Measurements from ENCODE around the gene KCNK18. TPM values are rescaled to one million over a fixed set of nuclear protein-coding genes. Genes with fewer than 3 reads are reported as not detected.
A peak's percentile ranks its signal among the peaks of the same experiment; 100 is the strongest.

KCNK18 gene
- total RNA-seq, 1 experiment from 2014 or later, result not detected

- in situ Hi-C loops (cut with HindIII; ENCODE audit: low pct_unique_long_range_greater_than_20kb, low sequenced_read_pairs), result no loop called here
- no peak for TF ChIP-seq CTCF (IDR thresholded peaks at IDR 0.05)
- TF ChIP-seq REST (IDR thresholded peaks at IDR 0.05; ENCODE audit: insufficient read depth in 1 of 2, low read depth in 2 of 2, low read length in 1 of 2), result no peak
- no peak for TF ChIP-seq SIN3A (IDR thresholded peaks at IDR 0.05; ENCODE audit: borderline replicate concordance, insufficient read depth, low read depth, low read length)
- no peak for TF ChIP-seq TCF7L2 (IDR thresholded peaks at IDR 0.05; ENCODE audit: low read depth, low read length)
- no peak for TF ChIP-seq POLR2AphosphoS5 (IDR thresholded peaks at IDR 0.05; ENCODE audit: low read depth, low read length)
- DNase-seq (ENCODE audit: low read depth, low spot score), result no peak
These were observed 18.7 kb downstream of the KCNK18 start for GRCh38 chr10:117216028-117216427.

GRCh38 chr10:117216611-117217195 is 19.4 kb downstream of the KCNK18 start:
- peaks cover 34% of the 10 kb centered on the region for H3K27me3 ChIP-seq (ENCODE audit: control insufficient read depth, insufficient read depth, low read length)
- 0 out of 2 replicates have a peak, but pooled peaks cover 4% of the 10 kb centered on the region for H3K9me3 ChIP-seq (ENCODE audit: control insufficient read depth, insufficient read depth, low read depth, low read length)
- peak; percentile 89 for ATAC-seq
- H3K36me3 ChIP-seq (ENCODE audit: control insufficient read depth, insufficient read depth, low read length), result no peaks in the 10 kb centered on the region
- no peak for TF ChIP-seq TCF7L2 (IDR thresholded peaks at IDR 0.05; ENCODE audit: low read depth, low read length)
- TF ChIP-seq REST (IDR thresholded peaks at IDR 0.05; ENCODE audit: insufficient read depth in 1 of 2, low read depth in 2 of 2, low read length in 1 of 2), result peak in 1 of 2 experiments; percentile 53; a peak in 1 of 4 replicates
- TF ChIP-seq SIN3A (IDR thresholded peaks at IDR 0.05; ENCODE audit: borderline replicate concordance, insufficient read depth, low read depth, low read length), result no peak
- TF ChIP-seq POLR2AphosphoS5 (IDR thresholded peaks at IDR 0.05; ENCODE audit: low read depth, low read length), result no peak
- TF ChIP-seq CTCF (IDR thresholded peaks at IDR 0.05), result peak; percentile 100
- H3K4me3 ChIP-seq (ENCODE audit: low read depth in 2 of 2, low read length in 2 of 2), result peak overlapping the region; percentile 53 to 67
- no peak overlapping the region for H3K27ac ChIP-seq (ENCODE audit: low read length)
- no TSS peak for BruUV-seq (replicated peaks)
- POLR2A ChIA-PET, result interaction anchor here (0.5 to 1.0 kb wide), 2 partner anchors 103 to 263 kb away, joined by 3 to 5 read pairs; no protein-coding TSS in a partner anchor
- H3K4me1 ChIP-seq (ENCODE audit: control insufficient read depth, insufficient read depth, low read length), result peaks cover 8% of the 10 kb centered on the region
- intact Hi-C loops (cut with micrococcal nuclease; ENCODE audit: unreplicated experiment), result loop anchor here (2.0 to 5.0 kb wide), 2 partner anchors 104 to 246 kb away; no protein-coding TSS in a partner anchor
- peak; percentile 51 for DNase-seq (ENCODE audit: low read depth, low spot score)
- in situ Hi-C loops (cut with HindIII; ENCODE audit: low pct_unique_long_range_greater_than_20kb, low sequenced_read_pairs), result no loop called here
- CTCF ChIA-PET, result interaction anchor here (0.5 to 2.7 kb wide), 15 partner anchors 9 to 1352 kb away, joined by 3 to 42 read pairs (median 4); no protein-coding TSS in a partner anchor

More at GRCh38 chr10:117216028-117216427, 18.7 kb downstream of the KCNK18 start:
- Histone ChIP-seq H3K27me3 (ENCODE audit: control insufficient read depth, insufficient read depth, low read length) (peaks cover 40% of the 10 kb centered on the region), H3K4me3 (ENCODE audit: low read depth in 2 of 2, low read length in 2 of 2) (peak overlapping the region; percentile 53 to 67), H3K36me3 (ENCODE audit: control insufficient read depth, insufficient read depth, low read length) (no peaks in the 10 kb centered on the region), H3K4me1 (ENCODE audit: control insufficient read depth, insufficient read depth, low read length) (peaks cover 8% of the 10 kb centered on the region), H3K9me3 (ENCODE audit: control insufficient read depth, insufficient read depth, low read depth, low read length) (peaks cover 4% of the 10 kb centered on the region; the same call in 1 of the 2 replicates), H3K27ac (ENCODE audit: low read length) (no peak overlapping the region)
- ChIA-PET CTCF (interaction anchor here (0.5 to 2.7 kb wide), 11 partner anchors 9 to 1353 kb away, joined by 3 to 42 read pairs (median 4); no protein-coding TSS in a partner anchor), POLR2A (no interaction called here)
- no peak for ATAC-seq
- intact Hi-C loops (cut with micrococcal nuclease; ENCODE audit: unreplicated experiment), result loop anchor here (2.0 to 5.0 kb wide), 2 partner anchors 105 to 246 kb away; no protein-coding TSS in a partner anchor
- BruUV-seq (replicated peaks), result no TSS peak

Measured in Panc1 (cell line).